Omental fat pad (tissue), 4 donors: ENCODE results near the gene RAB20. TPM values are rescaled to one million over a fixed set of nuclear protein-coding genes. Genes with fewer than 3 reads are reported as not detected.
A peak's percentile ranks its signal among the peaks of the same experiment; 100 is the strongest.

ENCODE experiments used
- ATAC-seq: fragments of 150-250 bp; one replicate; pipeline ENCODE4 v1.9.1; 2016; ENCODE audit warnings: mild to moderate bottlenecking, moderate library complexity; ENCODE audit not compliant: low FRiP score
- DNase-seq: peaks from one replicate; pipeline ENCODE4 v3.0.0-alpha.2; 2019; ENCODE audit warnings: low spot score
- total RNA-seq, 4 donors: library from RNA; depleted of rRNA; stranded (reverse); fragments of >200 nt; gene quantifications; one replicate each; pipeline ENCODE4 v1.1.0, GENCODE V29; 2016
- TF ChIP-seq, protein P1 (sequence below), 3 donors: fragments of 450-650 bp; IDR thresholded peaks; one replicate each; pipeline ENCODE4 v1.5.1; 2016 to 2017; ENCODE audit warnings: antibody characterized with exemption in 3 of 3, mild to moderate bottlenecking in 3 of 3, moderate library complexity in 2 of 3

The RAB20 gene
- total RNA-seq, 4 donors from 2014 or later: 34.7 to 67.9 (median 49.4) TPM

DNA sequence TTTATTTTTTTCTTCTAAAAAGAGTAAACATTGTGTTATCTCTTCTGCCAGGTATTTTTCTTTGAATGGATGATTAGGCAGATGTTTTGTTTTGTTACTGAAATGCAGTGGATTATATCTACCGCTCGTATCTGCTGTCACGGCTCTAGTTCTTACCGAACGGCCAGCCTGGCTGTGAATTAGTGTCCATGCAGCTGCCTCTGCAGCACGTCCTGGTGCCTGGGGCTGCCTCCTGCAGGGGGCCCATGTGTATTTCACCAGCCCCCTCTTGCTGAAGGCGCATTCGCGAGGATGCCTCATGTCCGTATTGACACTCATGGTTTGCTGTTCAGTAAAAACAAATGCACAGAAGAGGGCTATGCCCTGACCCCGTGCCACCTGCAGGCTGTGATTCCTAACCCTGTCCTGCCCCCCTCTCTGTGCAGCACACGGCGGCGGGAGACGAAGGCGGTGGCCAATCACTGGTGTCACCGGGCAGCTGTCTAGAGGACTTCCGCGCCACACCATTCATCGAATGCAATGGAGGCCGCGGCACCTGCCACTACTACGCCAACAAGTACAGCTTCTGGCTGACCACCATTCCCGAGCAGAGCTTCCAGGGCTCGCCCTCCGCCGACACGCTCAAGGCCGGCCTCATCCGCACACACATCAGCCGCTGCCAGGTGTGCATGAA is 49.9 kb downstream of the RAB20 start:
- no peak for DNase-seq
- TF ChIP-seq, protein P1, sequence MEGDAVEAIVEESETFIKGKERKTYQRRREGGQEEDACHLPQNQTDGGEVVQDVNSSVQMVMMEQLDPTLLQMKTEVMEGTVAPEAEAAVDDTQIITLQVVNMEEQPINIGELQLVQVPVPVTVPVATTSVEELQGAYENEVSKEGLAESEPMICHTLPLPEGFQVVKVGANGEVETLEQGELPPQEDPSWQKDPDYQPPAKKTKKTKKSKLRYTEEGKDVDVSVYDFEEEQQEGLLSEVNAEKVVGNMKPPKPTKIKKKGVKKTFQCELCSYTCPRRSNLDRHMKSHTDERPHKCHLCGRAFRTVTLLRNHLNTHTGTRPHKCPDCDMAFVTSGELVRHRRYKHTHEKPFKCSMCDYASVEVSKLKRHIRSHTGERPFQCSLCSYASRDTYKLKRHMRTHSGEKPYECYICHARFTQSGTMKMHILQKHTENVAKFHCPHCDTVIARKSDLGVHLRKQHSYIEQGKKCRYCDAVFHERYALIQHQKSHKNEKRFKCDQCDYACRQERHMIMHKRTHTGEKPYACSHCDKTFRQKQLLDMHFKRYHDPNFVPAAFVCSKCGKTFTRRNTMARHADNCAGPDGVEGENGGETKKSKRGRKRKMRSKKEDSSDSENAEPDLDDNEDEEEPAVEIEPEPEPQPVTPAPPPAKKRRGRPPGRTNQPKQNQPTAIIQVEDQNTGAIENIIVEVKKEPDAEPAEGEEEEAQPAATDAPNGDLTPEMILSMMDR (IDR thresholded peaks at IDR 0.05): no peak
- no peak for ATAC-seq

DNA sequence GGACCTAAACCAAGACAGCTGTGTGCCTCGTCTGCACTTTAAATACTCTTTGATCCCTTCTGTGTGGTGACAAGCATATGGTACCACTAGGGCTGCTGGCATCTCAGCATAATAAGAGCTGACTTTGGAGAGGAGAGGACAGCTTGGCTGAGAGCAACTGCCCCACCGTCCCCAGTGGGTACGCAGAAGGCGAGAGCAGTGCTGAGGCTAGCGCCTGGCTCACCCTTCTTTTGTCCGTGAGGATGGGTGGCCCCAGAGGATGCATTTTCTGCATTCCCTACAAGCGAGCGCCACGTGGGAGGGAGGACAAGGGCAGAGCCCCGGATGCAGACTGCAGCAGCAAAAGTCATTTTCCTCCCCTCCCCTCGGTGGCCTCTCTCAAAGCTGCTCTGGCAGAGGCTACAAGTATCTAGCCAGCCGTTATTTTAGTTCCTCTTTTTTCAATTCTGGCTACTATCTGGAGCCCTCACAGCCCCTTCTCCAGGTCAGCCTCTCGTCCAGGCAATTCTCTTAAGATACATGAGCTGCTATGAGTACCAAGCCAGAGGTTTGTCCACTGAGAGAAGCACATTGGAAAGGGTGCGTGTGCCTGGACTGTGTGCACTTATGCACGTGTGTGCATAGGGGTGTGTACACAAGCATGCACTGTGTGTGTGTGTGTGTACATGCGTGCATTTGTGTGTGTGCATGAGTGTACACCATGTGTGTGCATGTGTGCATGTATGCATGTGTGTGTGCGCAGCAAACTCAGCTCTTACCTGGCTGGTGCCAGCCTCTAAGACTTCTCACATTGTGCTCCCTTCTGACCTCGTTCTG is 51.3 kb downstream of the RAB20 start:
- no peak for DNase-seq
- no peak for ATAC-seq
- TF ChIP-seq, protein P1 (IDR thresholded peaks at IDR 0.05): no peak

DNA sequence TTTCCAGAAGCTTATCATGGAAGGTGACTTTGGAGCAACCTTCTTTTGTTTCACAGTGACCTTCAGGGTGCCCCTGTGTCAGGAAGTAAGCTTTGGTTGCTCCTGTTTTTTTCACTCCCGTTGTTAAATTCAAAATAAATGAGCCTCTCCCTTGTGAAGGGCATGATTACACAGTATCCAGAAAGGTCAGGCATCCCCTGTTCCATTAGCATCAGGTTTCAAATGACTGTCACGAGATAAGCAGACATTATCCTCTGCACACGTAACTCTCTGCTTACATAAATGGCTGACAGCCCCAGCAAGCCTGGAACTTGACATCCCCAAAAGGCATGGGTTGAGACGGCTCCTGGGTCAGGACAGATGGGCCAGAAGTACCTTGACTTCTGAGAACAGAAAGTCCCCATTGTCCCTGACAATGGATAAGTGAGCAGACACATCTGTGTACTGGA is 52.0 kb downstream of the RAB20 start:
- DNase-seq (no peak), ATAC-seq (no peak)
- TF ChIP-seq, protein P1 (IDR thresholded peaks at IDR 0.05): no peak

DNA sequence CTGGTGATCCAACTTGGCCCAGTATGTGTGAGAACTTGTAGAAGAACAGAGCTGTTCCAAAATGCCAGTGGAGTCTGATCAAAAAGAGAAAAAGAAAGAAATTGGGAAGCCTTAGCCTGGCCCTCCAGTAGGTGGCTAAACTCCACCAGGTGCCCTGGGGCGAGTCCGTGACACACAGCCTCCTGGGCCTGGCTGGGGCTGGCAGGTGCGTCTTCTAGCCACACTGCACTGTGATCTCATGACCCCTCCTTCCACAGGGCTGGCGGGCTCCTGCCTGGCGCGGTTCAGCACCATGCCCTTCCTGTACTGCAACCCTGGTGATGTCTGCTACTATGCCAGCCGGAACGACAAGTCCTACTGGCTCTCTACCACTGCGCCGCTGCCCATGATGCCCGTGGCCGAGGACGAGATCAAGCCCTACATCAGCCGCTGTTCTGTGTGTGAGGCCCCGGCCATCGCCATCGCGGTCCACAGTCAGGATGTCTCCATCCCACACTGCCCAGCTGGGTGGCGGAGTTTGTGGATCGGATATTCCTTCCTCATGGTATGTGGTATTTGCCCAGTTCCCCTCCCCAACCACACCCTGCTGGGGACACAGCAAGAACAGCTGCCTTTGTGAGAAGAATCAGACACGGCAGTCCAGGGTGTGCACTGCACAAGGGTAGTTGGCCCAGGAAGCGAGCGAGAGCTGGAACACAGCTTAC is 53.7 kb downstream of the RAB20 start:
- ATAC-seq (no peak), DNase-seq (no peak)
- TF ChIP-seq, protein P1 (IDR thresholded peaks at IDR 0.05): no peak

- TF ChIP-seq, protein P1 (IDR thresholded peaks at IDR 0.05): no peak
- ATAC-seq (peak; percentile 16), DNase-seq (no peak)
Observed at GRCh38 chr13:110506859-110507566, 54.5 kb downstream of the RAB20 start.

- DNase-seq (no peak), ATAC-seq (no peak)
- TF ChIP-seq, protein P1 (IDR thresholded peaks at IDR 0.05): no peak
Observed at GRCh38 chr13:110506396-110506795, 55.1 kb downstream of the RAB20 start.
